Small intestine (tissue), 7 donors: ENCODE measurements around the gene RAD51B. TPM values are rescaled to one million over a fixed set of nuclear protein-coding genes. Genes with fewer than 3 reads are reported as not detected.

Experiments
- DNase-seq, 2 donors: peaks; one replicate each; pipeline versions ENCODE4 v3.0.0 to v3.0.0-alpha.2; 2013
- FAIRE-seq: peaks from 2 replicates; lab custom pipeline; 2012; peaks lifted over from hg19 to GRCh38; lab: Jason Lieb, UNC
- H3K27ac ChIP-seq, 3 donors: one replicate each; pipeline ENCODE4 v1.5.1; 2013; ENCODE audit warnings: low read length in 2 of 3, mild to moderate bottlenecking in 2 of 3, control low read depth in 1 of 3, inconsistent platforms in 1 of 3, low read depth in 1 of 3, moderate library complexity in 1 of 3
- H3K27me3 ChIP-seq, 3 donors: one replicate each; pipeline ENCODE4 v1.6.1; 2013; ENCODE audit warnings: low read length in 3 of 3, inconsistent platforms in 1 of 3; ENCODE audit not compliant: control insufficient read depth in 3 of 3, insufficient read depth in 3 of 3
- H3K36me3 ChIP-seq, 3 donors: one replicate each; pipeline ENCODE4 v1.6.1; 2013; ENCODE audit warnings: low read length in 3 of 3, inconsistent platforms in 1 of 3, low read depth in 1 of 3, mild to moderate bottlenecking in 1 of 3, moderate library complexity in 1 of 3; ENCODE audit not compliant: control insufficient read depth in 3 of 3, insufficient read depth in 2 of 3
- H3K4me1 ChIP-seq, 3 donors: one replicate each; pipeline ENCODE4 v1.6.1; 2013; ENCODE audit warnings: low read length in 2 of 3, inconsistent platforms in 1 of 3, low read depth in 1 of 3, mild to moderate bottlenecking in 1 of 3, moderate library complexity in 1 of 3; ENCODE audit not compliant: control insufficient read depth in 3 of 3, insufficient read depth in 2 of 3
- H3K4me3 ChIP-seq, 3 donors: one replicate each; pipeline ENCODE4 v1.5.1; 2013; ENCODE audit warnings: low read length in 3 of 3, control low read depth in 1 of 3, inconsistent platforms in 1 of 3, low read depth in 1 of 3, mild to moderate bottlenecking in 1 of 3, moderate library complexity in 1 of 3
- H3K9me3 ChIP-seq, 2 donors: one replicate each; pipeline ENCODE4 v1.6.1; 2013; ENCODE audit warnings: low read depth in 1 of 2, low read length in 1 of 2; ENCODE audit not compliant: control insufficient read depth in 2 of 2, insufficient read depth in 1 of 2
- WGBS, 3 donors: extraction: QIAGEN DNeasy Blood & Tissue Kit; methylation state at CpG; one replicate each; pipeline ENCODE4 v1.1.7; 2013; 5-methylcytosine and 5-hydroxymethylcytosine counted together
- polyA plus RNA-seq, 4 donors: library from polyadenylated mRNA; stranded (reverse) in 3 of 4; unstranded in 1 of 4; fragments of 200-250 nt in 3 of 4; fragments of 120-200 nt in 1 of 4; gene quantifications; one replicate each; pipeline versions ENCODE4 v1.2.1 to v1.2.3, GENCODE V29; 2013
- donor health status: healthy with polysubstance abuse.
- donor health status: control.
- donor health status: control.
- donor health status: Bipolar disorder and iron deficiency.
- donor health status: healthy.

RAD51B gene
- polyA plus RNA-seq, 4 donors: 1.1 to 9.0 (median 4.1) TPM

DNA sequence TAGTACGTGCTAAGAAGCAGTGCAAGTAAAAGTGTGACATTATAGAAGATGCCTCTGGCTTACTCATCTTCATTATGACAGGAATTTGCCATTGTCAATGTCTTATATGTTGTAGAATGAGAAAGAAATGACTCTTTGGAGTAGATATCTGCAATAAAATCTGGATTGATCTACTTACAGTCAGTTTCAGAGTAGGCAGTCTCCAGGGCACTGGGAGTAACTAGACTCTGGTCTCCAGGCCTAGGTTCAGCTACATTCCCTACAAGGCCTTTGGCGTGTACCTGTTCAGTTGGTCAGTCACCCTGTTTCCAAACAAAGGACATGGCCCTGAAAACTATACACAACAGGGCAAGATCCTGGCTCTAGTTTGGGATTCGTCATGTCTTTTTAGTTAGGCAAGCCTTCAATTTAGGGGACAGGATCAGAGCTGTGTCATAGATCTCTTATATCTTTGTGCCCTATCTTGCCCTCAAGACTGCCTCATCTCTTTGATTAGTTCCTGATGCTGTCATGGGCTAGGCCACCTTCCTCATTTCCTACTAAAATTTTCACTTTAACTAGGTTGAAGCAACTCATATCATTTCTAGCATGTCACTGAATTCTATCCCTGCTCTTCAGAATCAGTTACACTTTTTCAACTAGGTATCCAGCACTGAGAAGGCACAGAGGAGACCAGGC is 410.0 kb downstream of the RAD51B start:
- no peaks in the 10 kb centered on the region for H3K27me3 ChIP-seq
- H3K36me3 ChIP-seq: no peaks in the 10 kb centered on the region
- no peak overlapping the region for H3K27ac ChIP-seq
- 93 to 96% (median 96%) methylated on average over 3 of the region's 3 CpGs for WGBS, 3 donors
- H3K4me1 ChIP-seq: peaks cover 0 to 32% (median 10%) of the 10 kb centered on the region in 3 donors
- H3K4me3 ChIP-seq: no peak overlapping the region
- FAIRE-seq (no peak), DNase-seq (no peak)
- no peaks in the 10 kb centered on the region for H3K9me3 ChIP-seq

DNA sequence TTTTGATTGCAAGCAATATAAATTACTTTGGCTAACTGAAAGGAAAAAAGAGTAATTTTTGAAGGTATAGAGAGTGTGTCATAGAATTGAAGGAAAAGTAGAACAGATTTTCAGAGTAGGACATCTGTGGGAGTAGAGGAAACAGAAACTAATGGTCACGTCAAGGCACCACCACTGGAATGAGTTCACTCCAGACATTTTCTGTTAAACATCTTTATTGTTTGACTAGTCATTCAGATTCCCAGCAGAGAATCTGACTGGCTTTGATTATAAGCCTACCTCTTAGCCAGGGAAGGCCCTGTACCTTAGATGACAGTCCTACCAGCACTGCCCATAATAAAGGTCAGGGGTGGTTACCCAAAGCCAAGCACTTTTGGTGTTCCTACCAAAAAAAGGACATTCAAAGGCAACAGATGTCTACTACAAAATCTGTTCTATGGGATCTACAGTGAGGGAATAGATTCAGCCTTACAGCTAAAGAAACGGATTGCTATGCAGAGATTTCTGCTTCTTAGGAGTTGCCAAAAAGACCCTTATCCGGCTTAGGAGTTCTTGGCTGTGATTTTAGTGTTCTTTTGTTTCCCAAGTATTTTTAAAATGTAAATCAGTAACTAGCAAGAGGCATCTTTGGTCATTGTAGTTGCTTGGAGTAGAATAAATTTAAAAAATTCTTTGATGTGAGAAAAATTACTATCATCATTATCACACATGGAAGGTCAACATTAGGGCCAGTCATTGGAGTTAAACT is 410.8 kb downstream of the RAD51B start:
- Histone ChIP-seq H3K27me3 (no peaks in the 10 kb centered on the region), H3K27ac (no peak overlapping the region), H3K4me3 (no peak overlapping the region), H3K4me1 (peaks cover 0 to 32% (median 10%) of the 10 kb centered on the region in 3 donors), H3K36me3 (no peaks in the 10 kb centered on the region), H3K9me3 (no peaks in the 10 kb centered on the region)
- no peak for FAIRE-seq
- DNase-seq: no peak
- WGBS, 3 donors: 85 to 87% (median 86%) methylated on average over 3 of the region's 3 CpGs

DNA sequence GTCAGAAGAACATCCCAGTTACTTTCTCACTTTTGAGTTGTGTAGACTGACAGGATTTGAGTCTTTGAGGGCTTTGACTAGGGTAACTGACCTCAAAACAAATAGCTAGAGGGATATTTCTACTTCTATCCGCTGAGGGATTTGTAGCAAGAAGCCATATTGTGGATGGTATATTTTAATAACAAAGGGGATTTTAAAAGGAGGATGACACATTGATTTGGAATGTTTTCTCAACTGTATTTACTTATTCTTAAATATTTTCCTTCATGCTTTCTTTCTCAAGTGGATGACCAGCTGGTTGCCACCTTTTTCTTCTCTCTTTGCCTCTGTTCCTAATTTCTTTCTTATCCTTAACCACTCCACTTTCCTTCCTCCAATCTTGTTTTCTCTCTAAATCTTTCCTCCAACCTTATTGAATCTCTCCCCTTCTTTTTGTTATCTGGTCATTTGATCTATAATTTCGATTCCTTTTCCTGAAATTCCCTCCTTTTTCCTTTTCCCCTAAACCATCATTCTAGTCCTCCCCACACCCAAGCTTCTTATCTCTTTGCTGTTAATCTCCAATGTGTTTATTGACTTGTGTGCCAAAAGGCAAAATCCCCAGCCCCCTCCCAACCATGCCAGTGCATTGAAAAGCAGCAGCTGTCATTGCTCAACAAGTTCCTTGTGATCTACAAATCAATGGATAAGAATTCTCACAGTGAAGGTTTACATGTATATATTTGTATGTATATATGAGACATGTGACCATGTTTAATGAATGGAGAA is 411.6 kb downstream of the RAD51B start:
- DNase-seq: peak in 1 of 2 donors; percentile 43

DNA sequence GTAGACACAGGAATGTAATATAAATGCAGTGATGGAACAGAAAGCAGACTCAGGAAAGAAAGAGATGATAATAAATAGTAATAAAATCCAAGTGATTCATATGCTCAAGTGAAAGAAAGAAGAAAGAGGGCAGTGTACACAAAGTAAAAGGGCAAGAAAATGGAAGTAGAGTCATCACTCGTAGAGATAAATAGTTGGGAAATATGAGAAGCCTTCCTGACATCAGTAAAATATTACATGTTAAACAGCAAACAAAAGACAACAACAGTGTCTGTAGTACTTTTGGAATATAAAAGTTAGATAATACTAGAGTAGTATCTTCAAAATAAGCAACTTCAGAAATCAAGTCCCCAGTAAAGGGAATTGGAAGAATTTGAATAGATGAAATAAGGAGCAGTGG is 412.3 kb downstream of the RAD51B start:
- Histone ChIP-seq H3K27me3 (no peaks in the 10 kb centered on the region), H3K4me3 (no peak overlapping the region), H3K36me3 (no peaks in the 10 kb centered on the region), H3K9me3 (no peaks in the 10 kb centered on the region), H3K4me1 (peaks cover 0 to 40% (median 15%) of the 10 kb centered on the region in 3 donors), H3K27ac (peak overlapping the region; percentile 64 to 76 (median 76))
- FAIRE-seq: peak; percentile 47
- WGBS, 3 donors: 33 to 52% (median 39%) methylated on average over 1 of the region's 1 CpG
- peak; percentile 27 to 44 for DNase-seq

More for the DNA sequence above, 411.6 kb downstream of the RAD51B start:
- no peaks in the 10 kb centered on the region for H3K36me3 ChIP-seq
- H3K27ac ChIP-seq: peak overlapping the region in 2 of 3 donors; percentile 45 to 64
- 56 to 70% (median 66%) methylated on average over 2 of the region's 2 CpGs for WGBS, 3 donors
- no peak for FAIRE-seq
- H3K9me3 ChIP-seq: no peaks in the 10 kb centered on the region
- no peaks in the 10 kb centered on the region for H3K27me3 ChIP-seq
- no peak overlapping the region for H3K4me3 ChIP-seq
- H3K4me1 ChIP-seq: peaks cover 0 to 32% (median 10%) of the 10 kb centered on the region in 3 donors

DNA sequence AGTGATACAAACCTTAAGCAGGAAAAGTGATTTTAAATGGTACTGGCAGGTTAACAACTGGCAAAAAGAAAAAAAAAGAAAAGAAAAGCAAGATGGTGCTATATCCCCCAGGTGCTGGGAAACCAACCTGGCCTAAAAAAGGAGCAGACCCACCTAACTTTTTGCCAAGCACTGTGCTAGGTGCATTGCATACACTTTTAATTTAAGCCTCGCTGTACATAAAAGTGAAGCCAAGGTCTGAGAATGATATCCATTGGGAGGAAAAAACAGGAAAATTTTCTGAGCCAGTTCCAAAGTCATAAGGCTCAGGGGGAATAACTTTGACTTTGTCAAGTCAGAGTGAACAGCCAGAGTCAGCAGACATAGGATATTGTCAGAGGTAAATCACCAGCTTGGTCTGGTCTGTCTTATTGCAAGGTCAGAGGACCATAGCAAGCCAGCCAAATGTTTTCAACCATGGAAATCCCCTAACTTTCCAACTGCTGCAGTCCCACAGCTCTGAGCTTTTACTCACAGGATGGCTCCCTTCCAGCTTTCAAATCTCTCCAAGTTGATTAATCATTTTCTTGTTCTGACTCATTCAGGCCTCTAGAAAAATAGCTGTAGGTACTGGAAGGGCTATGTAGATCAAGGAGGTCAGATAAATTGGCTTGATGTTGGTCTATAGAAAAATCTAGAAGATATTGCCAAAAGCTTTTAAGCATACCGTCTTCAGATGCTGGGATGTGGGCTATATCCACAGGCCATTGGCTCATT is 412.9 kb downstream of the RAD51B start:
- H3K4me3 ChIP-seq: no peak overlapping the region
- no peaks in the 10 kb centered on the region for H3K27me3 ChIP-seq
- 25 to 50% (median 33%) methylated on average over 2 of the region's 2 CpGs for WGBS, 3 donors
- DNase-seq (peak in 1 of 2 donors; percentile 82), FAIRE-seq (no peak)
- no peaks in the 10 kb centered on the region for H3K9me3 ChIP-seq
- H3K4me1 ChIP-seq: peaks cover 0 to 45% (median 15%) of the 10 kb centered on the region in 3 donors
- H3K36me3 ChIP-seq: no peaks in the 10 kb centered on the region
- peak overlapping the region; percentile 64 to 76 (median 76) for H3K27ac ChIP-seq

DNA sequence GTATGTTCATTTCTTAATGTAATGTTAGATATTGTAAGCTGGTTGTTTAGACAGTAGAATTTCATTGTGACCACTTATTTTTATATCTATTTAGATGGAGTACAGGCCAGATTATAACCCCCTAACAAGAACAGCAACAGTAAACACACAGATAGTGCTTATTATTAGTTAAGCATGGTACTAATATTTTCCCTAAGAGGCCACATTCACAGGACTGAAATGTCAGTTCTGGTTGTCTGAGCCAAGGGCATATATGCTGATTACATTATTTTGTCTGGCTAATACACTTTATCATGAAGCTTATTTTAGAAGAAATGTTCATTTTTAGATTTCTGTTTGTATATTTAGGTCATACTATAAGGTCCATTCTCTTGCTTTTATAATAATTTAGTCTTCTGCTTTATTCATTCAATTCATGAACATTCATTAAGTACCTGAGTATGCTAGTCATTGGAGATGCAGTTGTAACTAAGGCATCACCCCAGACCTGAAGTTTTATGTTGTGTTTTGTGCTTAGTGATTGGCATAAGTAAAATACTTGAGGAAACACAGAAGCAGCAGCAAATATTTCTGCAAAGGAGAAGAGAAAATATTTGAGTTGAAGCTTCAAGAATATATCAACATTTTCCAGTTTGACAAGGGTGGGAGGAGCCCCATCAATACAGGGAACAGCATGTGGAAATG is 413.7 kb downstream of the RAD51B start:
- no peak for DNase-seq
- H3K27ac ChIP-seq: peak overlapping the region; percentile 26 to 64 (median 45)
- no peak overlapping the region for H3K4me3 ChIP-seq
- FAIRE-seq: peak; percentile 39
- H3K9me3 ChIP-seq: no peaks in the 10 kb centered on the region
- H3K36me3 ChIP-seq: no peaks in the 10 kb centered on the region
- H3K27me3 ChIP-seq: no peaks in the 10 kb centered on the region
- H3K4me1 ChIP-seq: peaks cover 0 to 47% (median 15%) of the 10 kb centered on the region in 3 donors

DNA sequence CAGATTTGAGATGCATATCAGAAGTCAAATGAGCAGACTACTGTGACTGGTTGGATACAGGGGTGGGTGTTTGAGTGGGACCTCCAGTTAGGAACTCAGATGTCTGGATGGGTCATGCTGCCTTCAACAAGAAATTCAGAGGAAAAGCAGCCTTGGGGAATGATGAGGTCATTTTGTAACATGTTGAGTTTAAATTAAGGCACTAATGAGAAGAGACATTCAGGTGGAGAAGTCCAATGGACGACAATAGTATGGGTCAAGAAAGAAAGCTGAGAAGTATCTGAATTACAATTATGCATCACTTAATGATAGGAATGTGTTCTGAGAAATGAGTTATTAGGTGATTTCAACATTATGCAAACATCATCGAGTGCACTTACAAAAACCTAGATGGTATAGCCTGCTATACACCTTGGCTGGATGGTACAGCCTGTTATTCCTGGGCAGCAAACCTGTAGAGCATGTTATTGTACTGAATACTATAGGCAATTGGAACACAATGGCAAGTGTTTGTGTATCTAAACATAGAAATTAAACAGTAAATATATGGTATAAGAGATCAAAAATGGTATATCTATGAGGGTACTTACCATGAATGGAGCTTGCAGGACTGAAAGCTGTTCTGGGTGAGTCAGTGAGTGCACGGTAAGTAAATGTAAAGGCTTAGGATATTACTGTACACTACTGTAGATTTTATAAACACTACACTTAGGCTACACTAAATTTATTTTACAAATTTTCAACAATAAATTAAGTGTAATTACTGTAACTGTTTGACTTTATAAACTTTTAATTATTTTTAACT is 414.7 kb downstream of the RAD51B start:
- H3K9me3 ChIP-seq: no peaks in the 10 kb centered on the region
- peak overlapping the region in 1 of 3 donors; percentile 64 for H3K27ac ChIP-seq
- peaks cover 3 to 57% (median 25%) of the 10 kb centered on the region in 3 donors for H3K4me1 ChIP-seq
- no peaks in the 10 kb centered on the region for H3K27me3 ChIP-seq
- H3K36me3 ChIP-seq: no peaks in the 10 kb centered on the region
- 75 to 83% (median 81%) methylated on average over 3 of the region's 3 CpGs for WGBS, 3 donors
- no peak overlapping the region for H3K4me3 ChIP-seq
- DNase-seq (no peak), FAIRE-seq (no peak)
